Esophagus muscularis mucosa (tissue), 4 donors: ENCODE measurements around the gene CYB5RL. TPM values are rescaled to one million over a fixed set of nuclear protein-coding genes. Genes with fewer than 3 reads are reported as not detected.

Source experiments
- DNase-seq: peaks from one replicate; pipeline ENCODE4 v3.0.0-alpha.2; 2017; ENCODE audit errors: extremely low spot score
- H3K27ac ChIP-seq, 4 donors: fragments of 200-600 bp; sonication (generic); replicated peaks in 1 of 4; 1 replicate in 3 of 4; 2 replicates in 1 of 4; pipeline ENCODE4 v1.5.1; 2016 to 2019; ENCODE audit warnings: mild to moderate bottlenecking in 1 of 4
- H3K27me3 ChIP-seq, 4 donors: fragments of 200-600 bp; sonication (generic); one replicate each; pipeline versions ENCODE4 v1.5.1 to v1.6.0; 2016 to 2019
- H3K36me3 ChIP-seq, 4 donors: fragments of 200-600 bp; sonication (generic); one replicate each; pipeline ENCODE4 v1.5.1; 2016 to 2019
- H3K4me1 ChIP-seq, 4 donors: fragments of 200-600 bp; sonication (generic); one replicate each; pipeline ENCODE4 v1.5.1; 2016 to 2019
- H3K4me3 ChIP-seq, 4 donors: fragments of 200-600 bp; sonication (generic); 1 replicate in 2 of 4; 2 replicates in 2 of 4; pipeline ENCODE4 v1.5.1; 2016 to 2019; ENCODE audit warnings: mild to moderate bottlenecking in 4 of 4, moderate library complexity in 1 of 4
- H3K9me3 ChIP-seq, 4 donors: fragments of 200-600 bp; sonication (generic); 1 replicate in 3 of 4; 2 replicates in 1 of 4; pipeline ENCODE4 v1.5.1; 2016 to 2019
- CTCF ChIP-seq, 3 experiments: fragments of 200-600 bp in 2 of 3; fragments of 450-650 bp in 1 of 3; sonication (generic) in 2 of 3; IDR thresholded peaks; one replicate each; pipeline ENCODE4 v1.5.1; 2017 to 2019; ENCODE audit warnings: antibody characterized with exemption in 3 of 3, mild to moderate bottlenecking in 2 of 3, moderate library complexity in 1 of 3
- EP300 ChIP-seq: sonication (generic); formaldehyde crosslinking; IDR thresholded peaks from one replicate; pipeline ENCODE4 v1.6.1; 2017; ENCODE audit warnings: antibody characterized with exemption
- POLR2A ChIP-seq: fragments of 450-650 bp; IDR thresholded peaks from one replicate; pipeline ENCODE4 v1.6.1; 2017; ENCODE audit warnings: antibody characterized with exemption, moderate library complexity, mild to moderate bottlenecking, low read depth
- POLR2AphosphoS5 ChIP-seq, 2 donors: sonication (generic); formaldehyde crosslinking; IDR thresholded peaks; one replicate each; pipeline ENCODE4 v1.6.1; 2017; ENCODE audit warnings: antibody characterized with exemption in 2 of 2
- WGBS: methylation state at CpG from one replicate; pipeline ENCODE4 v1.1.5; 2018; 5-methylcytosine and 5-hydroxymethylcytosine counted together
- intact Hi-C: fragments of 100-400 bp; cut with DNase I; formaldehyde crosslinking; loops from one replicate; pipeline ENCODE4 v1.15.1; 2023
- total RNA-seq, 4 donors: library from RNA; depleted of rRNA; stranded (reverse); fragments of >200 nt; gene quantifications; one replicate each; pipeline versions ENCODE4 v1.1.0 to v1.2.1, GENCODE V29; 2016

The CYB5RL gene
- 1 to 10 TPM; 3.6 to 6.1 (median 3.9) TPM for total RNA-seq

- peak; percentile 80 to 87 for TF ChIP-seq POLR2AphosphoS5 (IDR thresholded peaks at IDR 0.05)
- no peak for TF ChIP-seq CTCF (IDR thresholded peaks at IDR 0.05)
- no peak for TF ChIP-seq POLR2A
- no peak for TF ChIP-seq EP300
- WGBS: under 1% methylated on average over 41 of the region's 51 CpGs
- intact Hi-C loops: loop anchor here (5.0 kb wide), 2 partner anchors 207 to 287 kb away; partner anchors contain the start of gene SSBP3
- Histone ChIP-seq H3K36me3 (peaks cover 0 to 39% (median 25%) of the 10 kb centered on the region in 4 donors), H3K27me3 (no peaks in the 10 kb centered on the region), H3K4me1 (peaks cover 14 to 33% (median 29%) of the 10 kb centered on the region in 4 donors), H3K27ac (peak within 1 kb of the TSS; percentile 81 to 85 (median 81)), H3K9me3 (no peaks in the 10 kb centered on the region), H3K4me3 (peak within 1 kb of the TSS; percentile 78 to 86 (median 84))
- DNase-seq: peak; percentile 98
These were observed at the start of gene CYB5RL, which contains the start of gene MRPL37 for GRCh38 chr1:54199765-54200518. TSS of gene CYB5RL (minus strand) at chr1:54200030. CDS start at chr1:54195616, 4,414 bp downstream. TSS of gene MRPL37 (plus strand) at chr1:54200167. CDS start at chr1:54200244, 77 bp downstream.

GRCh38 chr1:54248966-54249365, 49.1 kb upstream of the CYB5RL start:
- WGBS: 81% methylated on average over 4 of the region's 4 CpGs
- intact Hi-C loops: no loop called here
- no peak overlapping the region for H3K4me3 ChIP-seq
- DNase-seq: no peak
- TF ChIP-seq POLR2A: no peak
- TF ChIP-seq POLR2AphosphoS5 (IDR thresholded peaks at IDR 0.05): no peak
- no peak for TF ChIP-seq CTCF (IDR thresholded peaks at IDR 0.05)
- no peak for TF ChIP-seq EP300
- no peaks in the 10 kb centered on the region for H3K9me3 ChIP-seq
- H3K36me3 ChIP-seq: peaks cover 11 to 73% (median 36%) of the 10 kb centered on the region in 4 donors
- H3K4me1 ChIP-seq: peaks cover 12 to 33% (median 29%) of the 10 kb centered on the region in 4 donors
- H3K27ac ChIP-seq: peak overlapping the region in 2 of 4 donors; percentile 13 to 36
- no peaks in the 10 kb centered on the region for H3K27me3 ChIP-seq

- TF ChIP-seq CTCF (IDR thresholded peaks at IDR 0.05) (no peak), EP300 (no peak), POLR2A (no peak), POLR2AphosphoS5 (IDR thresholded peaks at IDR 0.05) (no peak)
- 90% methylated on average over 6 of the region's 11 CpGs for WGBS
- intact Hi-C loops: no loop called here
These were observed 48.2 kb upstream of the CYB5RL start for GRCh38 chr1:54247863-54248515.

GRCh38 chr1:54246116-54246721, 46.4 kb upstream of the CYB5RL start:
- no peak for DNase-seq
- H3K4me1 ChIP-seq: peaks cover 12 to 30% (median 27%) of the 10 kb centered on the region in 4 donors
- no peak overlapping the region for H3K4me3 ChIP-seq
- H3K27me3 ChIP-seq: no peaks in the 10 kb centered on the region
- TF ChIP-seq POLR2AphosphoS5 (IDR thresholded peaks at IDR 0.05) (no peak), CTCF (IDR thresholded peaks at IDR 0.05) (no peak), EP300 (no peak), POLR2A (no peak)
- WGBS: 79% methylated on average over 9 of the region's 10 CpGs
- intact Hi-C loops: no loop called here
- H3K9me3 ChIP-seq: no peaks in the 10 kb centered on the region
- H3K27ac ChIP-seq: no peak overlapping the region
- H3K36me3 ChIP-seq: peaks cover 17 to 87% (median 48%) of the 10 kb centered on the region in 4 donors

More at GRCh38 chr1:54247863-54248515, 48.2 kb upstream of the CYB5RL start:
- H3K36me3 ChIP-seq: peaks cover 11 to 82% (median 41%) of the 10 kb centered on the region in 4 donors
- no peaks in the 10 kb centered on the region for H3K27me3 ChIP-seq
- no peak overlapping the region for H3K27ac ChIP-seq
- no peaks in the 10 kb centered on the region for H3K9me3 ChIP-seq
- no peak for DNase-seq
- peaks cover 12 to 30% (median 28%) of the 10 kb centered on the region in 4 donors for H3K4me1 ChIP-seq
- H3K4me3 ChIP-seq: no peak overlapping the region
